ENCODE data around the gene TCL1A.
"Not testable (repeated sequence)": the region's sequence is repeated elsewhere in the genome, so short reads cannot be mapped to it uniquely, and the experiment has no call there.

Gene TCL1A

DNA sequence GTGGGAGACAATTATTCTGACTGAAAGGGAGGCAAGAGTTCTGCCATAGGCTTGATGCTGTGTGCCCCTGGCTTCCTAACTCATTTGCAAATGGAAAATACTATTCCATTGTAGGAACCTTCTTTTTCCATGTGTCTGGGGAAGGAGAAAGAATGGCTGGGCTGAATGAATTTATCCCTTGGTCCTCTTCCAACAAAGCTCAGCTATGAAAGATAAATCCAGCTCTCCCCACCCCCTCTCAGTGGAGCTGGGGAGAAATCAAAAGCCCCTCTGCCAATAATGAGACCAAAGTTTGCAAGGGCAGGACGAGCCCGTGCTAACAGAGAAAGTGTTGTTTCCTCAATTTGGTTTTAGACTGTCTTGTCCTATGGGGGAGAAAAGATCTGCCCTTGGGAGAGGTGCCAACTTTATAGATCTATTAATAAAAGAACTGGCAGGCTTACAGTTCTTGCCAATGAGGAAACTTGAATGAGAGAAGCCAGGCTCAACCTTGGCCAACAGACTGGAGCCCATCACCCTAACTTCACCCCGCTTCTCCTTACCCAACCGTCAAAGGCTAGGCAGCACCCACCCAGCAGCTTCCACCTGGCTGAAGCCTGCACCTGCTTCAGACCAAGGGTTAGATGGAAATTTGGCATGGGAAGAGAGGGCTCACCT lies 36.6 kb downstream of the TCL1A start:
- no peak for DNase-seq (ENCODE audit: low read depth, low spot score)

DNA sequence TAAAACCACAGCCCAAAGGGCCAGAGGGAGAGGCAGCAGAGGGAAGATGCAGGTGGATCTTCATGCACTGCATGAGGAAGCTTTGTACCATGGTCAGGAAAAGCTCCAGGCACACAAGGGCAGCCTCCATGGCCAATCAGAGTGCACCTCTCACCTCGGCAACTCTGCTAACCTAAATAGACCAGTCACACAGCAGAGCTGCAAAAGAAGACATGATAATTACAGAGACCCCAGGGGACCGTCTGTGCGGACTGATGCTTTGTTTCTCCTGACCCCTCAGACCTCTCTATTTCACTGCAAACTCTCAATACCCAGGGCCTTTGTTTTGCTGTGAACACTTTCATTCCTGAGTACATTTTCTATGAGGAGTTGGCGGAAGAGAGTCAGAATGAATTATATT lies 38.4 kb downstream of the TCL1A start:
- no peak for DNase-seq (ENCODE audit: low read depth, low spot score)

DNA sequence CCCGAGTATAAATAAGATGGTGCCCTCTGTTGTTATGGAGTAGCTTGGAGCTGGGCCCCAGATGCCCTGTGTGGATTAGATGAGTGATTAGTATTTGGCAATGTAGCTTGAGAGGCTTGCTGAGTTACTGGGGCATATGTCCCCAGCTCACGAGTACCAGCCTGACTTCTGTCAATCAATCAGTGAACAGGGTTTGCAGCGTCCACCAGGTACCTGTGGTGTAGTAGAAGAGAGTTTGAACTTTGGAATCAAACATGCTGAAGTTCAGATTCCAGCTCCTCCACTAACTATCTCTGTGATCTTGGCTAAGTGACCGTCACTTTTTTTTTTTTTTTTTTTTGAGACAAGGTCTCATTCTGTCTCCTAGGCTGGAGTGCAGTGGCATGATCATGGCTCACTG lies 39.3 kb downstream of the TCL1A start:
- no peak for DNase-seq (ENCODE audit: low read depth, low spot score)

DNA sequence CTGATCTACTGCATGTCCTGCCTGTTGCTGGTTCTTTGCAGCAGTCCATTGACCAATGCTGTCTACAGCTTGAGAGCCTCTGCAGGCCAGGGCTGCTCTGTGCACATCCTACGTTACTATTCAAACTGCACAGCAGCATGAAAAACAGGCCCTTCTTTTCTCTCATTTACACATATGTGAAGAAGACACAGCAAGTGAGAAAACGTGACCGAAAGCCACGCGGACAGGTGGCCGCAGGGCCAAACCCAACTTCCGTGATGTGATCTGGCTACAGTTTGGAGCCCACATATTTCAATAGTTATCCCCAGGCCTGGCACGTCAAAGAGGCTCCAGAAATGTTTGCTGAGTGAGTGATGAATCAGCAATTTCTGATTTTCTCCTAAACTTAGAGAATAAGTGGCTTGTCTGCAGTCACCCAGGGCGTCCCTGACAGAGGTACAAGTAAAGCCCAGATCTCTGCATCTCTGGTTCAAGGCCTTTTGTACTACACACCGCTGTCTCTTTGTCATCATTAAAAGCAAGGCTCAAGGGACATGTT lies 45.6 kb downstream of the TCL1A start:
- DNase-seq (ENCODE audit: low read depth, low spot score), result no peak

DNA sequence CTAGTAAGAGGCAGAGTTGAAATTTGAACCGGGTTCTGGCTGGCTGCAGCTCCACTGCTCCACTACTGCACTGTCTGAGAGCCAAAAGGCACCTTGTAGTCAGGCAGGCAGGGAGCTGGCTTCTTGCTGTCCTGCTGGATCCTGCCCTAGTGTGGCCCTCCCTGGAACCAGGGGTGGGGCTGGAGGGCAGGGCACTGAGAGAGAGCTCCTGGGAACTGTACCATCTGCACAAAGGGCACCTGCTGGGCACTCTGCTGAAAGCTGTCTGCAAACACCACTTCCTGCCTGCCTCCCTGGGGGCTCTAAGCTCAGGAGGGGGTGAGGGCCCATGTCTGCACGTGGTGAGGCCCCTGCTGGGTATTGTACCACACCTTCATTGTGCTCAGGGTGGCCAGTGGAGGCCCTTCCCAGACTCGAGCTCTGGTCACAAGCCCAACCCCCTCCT lies 46.7 kb downstream of the TCL1A start:
- no peak for DNase-seq (ENCODE audit: low read depth, low spot score)

DNA sequence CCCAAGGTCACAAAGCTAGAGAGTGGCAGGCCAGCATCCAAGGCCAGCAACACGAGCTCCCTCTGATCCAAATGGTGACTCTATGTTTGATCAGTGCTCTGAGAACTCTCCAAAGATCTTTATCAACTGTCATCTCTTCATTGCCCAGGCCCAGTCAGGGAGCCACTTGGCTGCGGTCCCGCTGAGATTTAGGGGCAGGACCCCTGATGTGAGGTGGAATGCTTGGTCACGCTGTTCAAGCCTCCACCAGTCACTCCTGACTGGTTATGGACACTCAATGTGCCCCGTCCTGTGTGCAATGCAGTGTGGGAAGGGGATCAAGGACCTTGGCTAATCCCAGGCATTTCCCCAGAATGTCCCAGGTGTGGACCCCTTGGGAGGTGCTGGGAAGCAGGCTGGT lies 47.5 kb downstream of the TCL1A start:
- no peak for DNase-seq (ENCODE audit: low read depth, low spot score)

DNA sequence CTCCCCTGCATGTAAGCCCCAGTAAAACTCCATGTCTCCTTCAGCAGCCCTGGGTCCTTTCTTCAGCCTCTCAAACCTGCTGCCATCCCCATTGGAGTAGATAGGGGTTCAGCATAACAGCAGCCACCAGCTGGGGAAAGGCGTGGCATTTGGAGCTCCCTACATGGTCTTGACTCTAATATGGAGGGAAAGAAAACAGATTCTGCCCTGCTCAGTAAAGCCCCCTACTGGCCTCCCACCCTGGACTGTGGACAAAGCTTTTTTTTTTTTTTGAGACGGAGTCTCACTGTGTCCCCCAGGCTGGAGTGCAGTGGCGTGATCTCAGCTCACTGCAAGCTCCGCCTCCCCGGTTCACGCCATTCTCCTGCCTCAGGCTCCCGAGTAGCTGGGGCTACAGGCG lies 48.4 kb downstream of the TCL1A start:
- DNase-seq (ENCODE audit: low read depth, low spot score), result not testable (repeated sequence)

DNA sequence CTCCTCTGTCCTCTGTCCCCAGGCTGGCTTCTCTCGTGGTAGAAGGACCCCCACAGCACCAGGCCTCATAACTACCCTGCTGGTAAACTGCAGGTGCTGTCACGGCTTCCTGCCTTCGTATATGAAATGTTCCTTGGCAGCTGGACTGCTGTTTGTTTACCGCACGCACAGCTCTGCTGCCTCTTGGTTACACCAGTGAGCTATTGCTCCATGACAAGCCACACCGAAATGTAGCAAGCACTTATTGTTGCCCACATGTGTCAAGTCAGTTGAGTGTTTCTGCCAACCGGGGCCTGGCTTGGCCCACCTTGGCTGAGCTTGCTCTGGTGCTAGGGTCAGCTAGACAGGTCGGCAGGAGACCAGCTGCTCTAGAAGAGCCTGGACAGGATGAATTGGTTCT lies 49.4 kb downstream of the TCL1A start:
- DNase-seq (ENCODE audit: low read depth, low spot score), result no peak

DNA sequence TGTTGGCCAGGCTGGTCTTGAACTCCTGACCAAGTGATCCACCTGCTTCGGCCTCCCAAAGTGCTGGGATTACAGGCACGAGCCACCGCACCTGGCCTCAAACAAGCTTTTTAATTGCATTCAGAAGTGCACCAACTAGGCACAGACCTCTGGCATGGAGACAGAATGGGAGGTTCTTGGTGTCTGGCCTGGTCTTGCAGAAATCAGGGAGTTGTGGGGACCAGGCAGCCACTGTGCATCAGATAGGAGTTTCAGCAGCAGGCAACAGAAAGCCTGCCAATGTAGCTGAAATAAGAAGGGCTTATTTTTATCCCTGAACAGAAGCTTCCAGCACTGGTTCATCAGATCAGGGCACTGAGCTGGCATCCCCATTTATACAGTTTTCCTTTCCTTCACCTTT lies 49.9 kb downstream of the TCL1A start:
- no peak for DNase-seq (ENCODE audit: low read depth, low spot score)

DNA sequence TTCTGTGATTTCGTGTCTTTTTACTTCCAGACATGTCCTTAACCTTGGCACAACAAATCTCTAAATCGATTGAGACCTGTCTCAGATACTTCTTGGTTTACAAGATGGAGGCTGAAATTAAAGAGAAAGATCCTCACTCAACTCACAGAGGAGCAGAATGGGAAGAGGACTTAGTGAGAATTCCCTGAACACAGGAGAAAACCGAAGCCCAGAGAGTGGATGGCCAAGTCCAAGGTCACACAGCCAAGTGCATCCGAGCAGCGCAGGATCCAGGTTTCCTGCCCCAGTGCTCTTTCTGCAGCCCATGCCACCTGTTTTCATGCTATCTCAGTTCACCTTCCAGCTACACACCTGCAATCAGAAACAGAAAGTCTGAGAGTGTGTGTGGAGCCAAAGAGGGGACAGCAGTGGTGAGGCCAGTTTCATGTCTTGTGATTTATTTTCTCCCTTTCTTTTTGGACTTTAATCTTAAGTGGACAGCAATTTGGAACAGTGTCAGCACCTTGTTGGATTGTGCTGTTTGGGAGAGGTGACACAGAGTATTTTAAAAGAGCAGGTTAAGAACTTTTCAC lies 50.6 kb downstream of the TCL1A start:
- no peak for DNase-seq (ENCODE audit: low read depth, low spot score)

DNA sequence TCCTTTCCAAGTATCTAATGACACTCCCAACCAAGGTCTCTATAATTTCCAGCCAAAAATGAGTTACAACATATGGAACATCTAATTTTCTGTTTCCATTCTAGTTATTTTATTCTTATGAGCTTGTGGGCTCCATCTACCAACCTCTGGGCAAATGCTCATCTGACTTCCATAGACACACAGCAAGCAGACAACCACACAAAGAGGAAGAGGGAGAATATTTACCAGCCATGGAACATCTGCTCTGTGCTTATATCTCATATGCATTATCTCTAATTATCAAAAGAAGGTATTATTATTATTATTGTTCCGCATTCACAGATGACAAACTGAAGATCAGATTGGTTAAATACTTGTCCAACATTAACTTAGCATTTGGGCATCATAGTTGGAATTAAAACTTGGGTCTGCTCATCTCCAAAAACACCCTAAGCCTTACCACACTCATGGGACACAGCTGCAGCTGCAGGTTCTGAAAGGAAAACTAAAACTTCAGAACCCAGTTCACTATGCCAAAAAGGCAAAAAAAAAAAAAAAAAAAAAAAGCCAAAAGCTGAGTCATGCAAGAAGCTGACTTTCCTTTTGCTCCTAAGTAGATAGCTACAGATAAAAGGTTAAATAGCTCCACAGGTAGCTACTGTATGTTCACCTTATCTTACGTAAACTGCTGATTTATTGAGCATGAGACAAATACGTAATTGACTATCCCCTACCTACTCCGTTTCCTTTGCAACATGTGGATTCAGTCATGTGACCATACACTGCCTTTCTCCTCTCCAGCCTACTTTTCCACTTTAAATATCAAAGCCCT lies 51.3 kb downstream of the TCL1A start:
- peak; percentile 2 for DNase-seq (ENCODE audit: low read depth, low spot score)

DNA sequence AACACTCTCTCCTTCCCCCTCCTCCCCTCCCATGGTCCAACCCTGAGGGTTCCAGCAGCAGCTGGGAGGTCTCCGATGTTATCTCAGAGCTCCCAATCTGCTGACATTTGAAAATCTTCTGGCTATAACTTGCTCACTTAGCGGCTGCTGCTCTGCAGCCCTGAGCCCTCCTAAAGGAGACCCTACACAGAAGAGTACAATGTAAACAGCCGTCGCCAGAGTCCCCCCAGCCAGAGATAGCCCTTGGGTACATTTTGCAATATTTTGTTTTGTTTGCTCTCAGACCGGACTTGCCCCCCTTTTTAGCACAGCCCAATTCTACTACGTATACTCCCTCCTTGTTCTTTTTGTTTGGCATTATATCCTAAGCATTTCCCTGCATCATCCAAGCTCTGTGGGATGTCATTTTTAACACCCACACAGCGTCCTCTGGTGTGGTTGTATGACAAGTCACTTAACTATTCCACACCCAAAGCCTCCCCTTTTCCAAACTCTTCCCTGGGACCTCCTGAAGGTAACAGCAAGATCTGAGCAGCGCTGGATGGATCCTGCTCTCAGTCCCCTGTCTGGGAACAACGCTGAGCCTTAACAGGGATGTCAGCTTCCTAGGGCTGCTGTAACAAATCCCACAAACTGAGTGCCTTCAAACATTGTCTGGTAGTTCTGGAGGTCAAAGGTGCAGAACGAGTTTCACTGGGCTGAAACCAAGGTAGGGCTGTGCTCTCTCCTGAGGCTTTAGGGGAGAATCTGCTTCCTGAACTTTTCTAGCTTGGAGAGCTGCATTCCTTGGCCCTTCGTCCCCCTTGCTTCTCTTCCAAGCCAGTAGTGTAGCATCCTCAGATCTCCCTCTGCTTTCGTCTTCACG lies 53.0 kb downstream of the TCL1A start:
- no peak for DNase-seq (ENCODE audit: low read depth, low spot score)

DNA sequence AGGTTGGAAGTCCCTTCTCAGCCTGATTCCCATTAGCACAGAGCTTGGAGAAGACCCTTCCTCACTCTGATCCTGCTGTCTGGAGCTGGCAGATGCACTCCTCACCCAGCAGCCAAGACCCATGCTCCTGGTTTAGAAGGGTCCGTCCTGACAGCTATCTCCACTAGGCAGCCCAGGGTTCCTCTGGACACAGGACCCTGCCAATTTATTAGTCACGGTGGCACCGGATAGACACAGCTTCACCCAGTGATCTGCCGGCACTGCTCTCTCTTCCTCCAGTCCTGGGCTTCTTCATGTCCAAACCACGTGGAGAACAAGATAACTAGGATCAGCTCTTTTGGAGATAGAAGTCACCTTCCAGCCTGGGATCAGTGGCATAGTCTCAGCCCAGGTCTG lies 53.9 kb downstream of the TCL1A start:
- no peak for DNase-seq (ENCODE audit: low read depth, low spot score)
